MG63 (cell line): ENCODE results near the gene A2M. TPM values are rescaled to one million over a fixed set of nuclear protein-coding genes. Genes with fewer than 3 reads are reported as not detected.

ENCODE experiments used
- DNase-seq: peaks from one replicate; pipeline ENCODE4 v3.0.0-alpha.2; 2020
- H3K27me3 ChIP-seq: fragments of 250-450 bp; sonication (Bioruptor Pico); 2 replicates; pipeline ENCODE4 v1.5.1; 2020; ENCODE audit warnings: mild to moderate bottlenecking, moderate library complexity
- H3K36me3 ChIP-seq: fragments of 250-450 bp; sonication (Bioruptor Pico); 2 replicates; pipeline ENCODE4 v1.5.1; 2020; ENCODE audit warnings: mild to moderate bottlenecking, moderate library complexity
- H3K4me3 ChIP-seq: fragments of 250-450 bp; sonication (Bioruptor Pico); 2 replicates; pipeline ENCODE4 v1.5.1; 2020; ENCODE audit warnings: mild to moderate bottlenecking, moderate library complexity
- H3K9me3 ChIP-seq: fragments of 250-450 bp; sonication (Bioruptor Pico); 2 replicates; pipeline ENCODE4 v1.5.1; 2020; ENCODE audit warnings: mild to moderate bottlenecking, moderate library complexity
- total RNA-seq: library from RNA; depleted of rRNA; stranded (reverse); fragments of >200 nt; shearing (Covaris generic); gene quantifications from 2 replicates; pipeline ENCODE4 v1.2.3, GENCODE V29; 2014; ENCODE audit warnings: low replicate concordance; rRNA removed

A2M gene
- total RNA-seq, 1 experiment from 2014 or later = 0.07 TPM

DNA sequence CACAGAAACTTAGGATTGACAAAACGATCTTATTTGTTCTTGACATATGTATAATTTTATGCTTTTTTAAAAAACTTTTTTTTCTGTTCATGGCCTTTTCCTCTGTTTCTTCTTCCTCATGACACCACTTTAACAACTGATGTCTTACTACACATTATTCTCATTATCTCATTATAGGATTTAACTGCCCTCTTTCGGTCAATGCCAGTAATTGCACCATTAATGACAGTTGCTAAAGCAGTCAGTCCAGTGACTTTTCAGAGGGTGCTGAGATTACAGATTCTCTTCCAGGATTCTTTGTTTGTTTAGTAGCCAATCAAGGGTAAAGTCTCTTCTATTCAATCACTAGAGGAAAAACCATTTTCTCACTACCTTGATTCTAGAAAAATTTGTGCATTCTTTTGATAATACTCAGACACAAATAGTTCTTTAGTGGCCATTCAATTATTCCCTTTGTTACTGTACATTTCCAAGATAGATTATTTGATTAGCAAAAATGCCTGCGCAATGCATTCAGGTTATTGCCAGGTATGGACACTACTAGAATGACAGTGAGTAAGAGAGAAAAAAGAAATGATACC lies 76.2 kb downstream of the A2M start:
- no peak for DNase-seq
- Histone ChIP-seq H3K4me3 (no peak overlapping the region), H3K36me3 (no peaks in the 10 kb centered on the region), H3K9me3 (no peaks in the 10 kb centered on the region), H3K27me3 (0 out of 2 replicates have a peak, but pooled peaks cover 3% of the 10 kb centered on the region)

DNA sequence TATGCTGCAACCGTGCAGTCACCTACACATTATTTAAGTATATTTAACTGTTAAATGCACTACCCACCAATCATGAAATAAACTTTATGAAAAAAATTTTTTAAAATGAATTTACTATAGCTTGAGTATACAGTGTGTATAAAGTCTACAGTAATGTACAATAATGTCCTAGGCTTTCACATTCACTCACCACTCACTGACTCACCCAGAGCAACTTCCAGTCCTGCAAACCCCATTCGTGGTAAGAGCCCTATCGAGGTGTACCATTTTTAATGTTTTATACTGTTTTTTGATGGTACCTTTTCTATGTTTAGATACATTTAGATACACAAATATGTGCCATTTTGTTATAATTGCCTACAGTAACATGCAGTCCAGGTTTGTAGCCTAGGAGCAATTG lies 78.3 kb downstream of the A2M start:
- no peak for DNase-seq
- no peak overlapping the region for H3K4me3 ChIP-seq
- no peaks in the 10 kb centered on the region for H3K9me3 ChIP-seq
- H3K36me3 ChIP-seq = no peaks in the 10 kb centered on the region
- 0 out of 2 replicates have a peak, but pooled peaks cover 3% of the 10 kb centered on the region for H3K27me3 ChIP-seq

DNA sequence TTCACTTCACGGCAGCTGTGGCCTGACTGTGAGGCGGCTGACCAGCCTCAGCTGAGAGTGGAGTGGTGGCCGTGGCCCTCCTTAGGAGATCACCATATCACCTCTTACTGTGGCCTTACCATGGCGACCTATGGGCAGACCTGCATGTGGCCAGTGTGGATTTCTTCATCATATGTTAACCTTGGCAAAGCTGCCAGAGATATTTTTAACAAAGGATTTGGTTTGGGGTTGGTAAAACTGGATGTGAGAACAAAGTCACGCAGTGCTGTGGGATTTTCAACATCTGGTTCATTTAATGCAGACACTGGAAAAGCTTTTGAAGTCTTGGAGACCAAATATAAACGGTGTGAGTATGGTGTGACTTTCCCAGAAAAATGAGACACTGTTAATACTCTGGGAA lies 79.5 kb downstream of the A2M start:
- Histone ChIP-seq H3K9me3 (no peaks in the 10 kb centered on the region), H3K36me3 (no peaks in the 10 kb centered on the region), H3K27me3 (0 out of 2 replicates have a peak, but pooled peaks cover 3% of the 10 kb centered on the region), H3K4me3 (no peak overlapping the region)
- DNase-seq = no peak

DNA sequence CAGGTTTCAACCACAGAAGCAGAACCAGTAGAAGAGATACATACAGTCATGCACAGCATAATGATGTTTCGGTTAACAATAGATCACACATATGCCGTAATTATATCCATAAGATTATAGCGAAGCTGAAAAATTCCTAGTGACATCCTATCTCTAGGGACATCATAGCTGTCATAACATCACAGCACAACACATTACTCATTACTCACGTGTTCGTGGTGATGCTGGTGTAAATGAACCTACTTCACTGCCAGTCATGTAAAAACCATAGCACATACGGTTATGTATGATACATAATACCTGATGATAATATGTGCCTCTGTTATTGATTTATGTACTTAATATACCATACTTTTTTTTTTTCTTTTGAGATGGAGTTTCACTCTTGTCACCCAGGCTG lies 81.6 kb downstream of the A2M start:
- no peak for DNase-seq
- H3K4me3 ChIP-seq = no peak overlapping the region
- H3K9me3 ChIP-seq = no peaks in the 10 kb centered on the region
- H3K36me3 ChIP-seq = no peaks in the 10 kb centered on the region
- no peaks in the 10 kb centered on the region for H3K27me3 ChIP-seq

DNA sequence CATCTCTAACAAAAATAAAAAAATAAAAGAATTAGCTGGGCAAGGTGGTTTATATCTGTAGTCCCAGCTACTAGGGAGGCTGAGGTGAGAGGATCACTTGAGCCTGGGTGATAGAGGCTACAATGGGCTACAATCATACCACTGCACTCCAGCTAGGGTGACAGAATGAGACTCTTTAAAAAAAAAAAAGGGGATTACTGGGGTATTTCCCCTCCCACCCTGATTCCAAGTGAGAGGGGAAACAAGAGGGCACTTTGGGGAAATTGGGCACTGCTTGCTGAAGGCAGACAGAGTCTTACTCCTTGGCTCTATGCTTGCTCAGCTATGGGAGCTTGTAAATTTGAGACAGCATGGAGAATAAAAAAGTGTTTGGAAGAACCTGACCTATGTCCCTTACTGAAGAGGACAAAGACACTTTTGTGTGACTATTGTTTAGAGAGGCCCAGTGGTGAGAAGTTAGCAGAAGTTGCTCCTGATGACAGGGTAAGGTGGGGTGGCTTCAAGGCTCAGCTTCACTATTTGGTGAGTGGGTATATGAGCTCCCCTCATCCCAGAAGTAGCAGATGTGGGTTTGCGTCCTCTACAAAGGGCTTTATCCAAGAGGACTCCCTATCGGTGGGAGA lies 82.3 kb downstream of the A2M start:
- H3K36me3 ChIP-seq = no peaks in the 10 kb centered on the region
- no peaks in the 10 kb centered on the region for H3K9me3 ChIP-seq
- H3K4me3 ChIP-seq = no peak overlapping the region
- no peak for DNase-seq
- H3K27me3 ChIP-seq = no peaks in the 10 kb centered on the region

DNA sequence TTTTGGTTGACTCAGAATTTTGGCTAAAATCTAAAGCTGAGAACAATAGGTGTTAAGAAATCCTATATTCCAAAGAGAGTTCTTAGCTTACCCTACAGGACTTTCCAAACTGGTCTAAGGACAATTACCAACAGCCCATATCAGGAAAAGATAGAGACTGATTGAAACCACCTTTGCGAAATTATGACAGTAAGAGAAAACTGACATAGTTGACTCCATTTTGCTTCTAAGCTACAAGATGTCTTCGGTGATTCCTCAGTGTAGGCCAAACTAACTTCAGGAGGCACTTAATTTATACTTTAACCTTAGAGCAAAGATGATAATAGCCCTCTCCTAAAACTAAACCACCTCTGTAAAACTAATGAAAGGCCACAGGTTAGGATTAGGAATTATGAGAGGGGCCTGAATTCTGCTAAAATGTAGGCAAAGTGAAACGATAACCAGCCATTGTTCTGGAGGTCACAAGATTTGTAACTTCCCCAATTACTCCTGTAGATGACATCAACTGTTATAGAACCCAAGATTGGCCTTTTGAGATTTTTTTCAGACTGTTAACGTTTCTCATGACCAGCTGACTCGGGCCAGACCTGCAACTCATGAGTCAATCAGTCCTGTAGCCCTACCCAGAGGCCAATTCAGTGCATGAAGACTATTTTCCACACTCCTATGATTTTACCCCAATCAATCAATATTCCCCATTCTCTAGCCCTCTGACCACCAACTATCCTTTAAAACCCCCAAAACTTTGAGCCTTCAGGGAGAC lies 83.3 kb downstream of the A2M start:
- no peak for DNase-seq
- Histone ChIP-seq H3K36me3 (no peaks in the 10 kb centered on the region), H3K27me3 (no peaks in the 10 kb centered on the region), H3K4me3 (no peak overlapping the region), H3K9me3 (no peaks in the 10 kb centered on the region)

DNA sequence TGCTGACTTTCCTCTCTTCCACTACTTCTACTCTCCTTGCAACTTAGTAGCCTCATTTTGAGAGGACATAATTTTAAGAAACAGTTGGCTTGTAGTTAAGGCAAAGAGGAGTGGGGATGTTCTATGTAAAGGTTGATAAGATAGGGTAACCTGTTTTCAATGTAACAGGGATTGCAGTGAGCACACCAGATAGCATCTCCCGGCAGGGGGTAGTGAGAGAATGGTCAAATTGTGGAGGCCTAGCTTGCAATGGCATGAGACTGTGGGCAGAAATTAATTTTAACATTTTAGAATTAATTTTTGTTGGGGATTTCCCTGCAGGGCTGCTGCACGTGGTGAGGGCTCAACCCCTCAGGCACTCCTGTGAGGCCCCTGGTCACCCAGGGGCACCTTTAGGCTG lies 84.9 kb downstream of the A2M start:
- Histone ChIP-seq H3K27me3 (no peaks in the 10 kb centered on the region), H3K9me3 (no peaks in the 10 kb centered on the region), H3K36me3 (no peaks in the 10 kb centered on the region), H3K4me3 (no peak overlapping the region)
- no peak for DNase-seq

DNA sequence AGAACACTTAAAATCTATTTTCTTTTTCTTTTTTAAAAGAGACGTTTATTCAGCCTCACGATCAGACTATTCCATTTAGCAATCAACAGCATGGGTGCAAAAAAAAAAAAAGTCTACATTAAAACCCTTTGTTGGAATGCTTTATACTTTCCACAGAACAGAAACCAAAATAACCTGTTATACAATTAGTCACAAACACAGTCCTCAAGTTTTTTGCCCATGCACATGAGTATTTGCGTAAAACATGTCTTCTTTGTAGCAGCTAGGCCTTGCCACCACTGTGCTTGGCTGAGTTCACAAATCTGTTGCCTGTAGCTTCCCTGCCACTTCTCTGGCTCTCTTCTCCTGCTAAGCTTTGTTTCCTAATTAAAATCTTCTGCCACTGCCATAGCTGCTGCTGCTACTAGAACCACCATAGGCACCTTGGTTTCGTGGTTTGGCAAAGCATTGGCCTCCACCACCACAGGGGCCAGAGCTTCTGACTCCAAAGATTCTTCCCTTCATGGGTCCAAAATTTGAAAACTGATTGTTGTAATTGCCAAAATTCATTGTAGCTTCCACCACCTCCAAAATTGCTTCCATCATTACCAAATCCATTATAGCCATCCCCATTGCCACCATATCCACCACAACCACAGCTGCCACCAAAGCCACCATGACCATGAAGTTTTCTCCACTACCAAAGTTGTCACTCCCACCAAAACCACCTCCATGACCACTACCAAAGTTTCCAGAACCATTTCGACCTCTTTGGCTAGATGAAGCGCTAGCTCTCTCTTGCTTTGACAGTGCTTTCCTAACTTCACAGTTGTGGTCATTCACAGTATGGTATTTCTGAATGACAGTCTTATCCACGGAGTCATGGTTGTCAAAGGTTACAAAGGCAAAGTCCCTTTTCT lies 88.3 kb downstream of the A2M start:
- Histone ChIP-seq H3K27me3 (no peaks in the 10 kb centered on the region), H3K9me3 (no peaks in the 10 kb centered on the region), H3K4me3 (no peak overlapping the region), H3K36me3 (no peaks in the 10 kb centered on the region)
- DNase-seq = no peak

DNA sequence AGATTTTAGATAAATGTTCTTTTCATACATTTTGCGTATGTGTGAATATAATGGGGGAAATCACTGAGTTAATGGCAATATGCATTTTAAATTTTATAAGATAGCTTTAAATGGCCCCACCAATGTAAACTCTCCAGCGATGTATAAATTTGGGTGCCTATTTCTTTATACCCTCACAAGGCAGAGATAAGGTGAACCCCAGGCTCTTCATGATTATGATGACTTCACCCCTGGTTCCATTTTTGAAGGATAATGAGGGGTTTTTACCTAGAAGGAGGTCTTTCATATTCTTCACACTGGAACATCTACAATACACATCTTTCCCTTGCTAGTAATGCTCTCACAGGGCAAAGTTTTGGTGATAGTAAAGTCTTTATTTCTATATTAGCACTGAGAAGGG lies 91.2 kb downstream of the A2M start:
- DNase-seq = no peak
- Histone ChIP-seq H3K9me3 (no peaks in the 10 kb centered on the region), H3K36me3 (no peaks in the 10 kb centered on the region), H3K4me3 (no peak overlapping the region), H3K27me3 (no peaks in the 10 kb centered on the region)

DNA sequence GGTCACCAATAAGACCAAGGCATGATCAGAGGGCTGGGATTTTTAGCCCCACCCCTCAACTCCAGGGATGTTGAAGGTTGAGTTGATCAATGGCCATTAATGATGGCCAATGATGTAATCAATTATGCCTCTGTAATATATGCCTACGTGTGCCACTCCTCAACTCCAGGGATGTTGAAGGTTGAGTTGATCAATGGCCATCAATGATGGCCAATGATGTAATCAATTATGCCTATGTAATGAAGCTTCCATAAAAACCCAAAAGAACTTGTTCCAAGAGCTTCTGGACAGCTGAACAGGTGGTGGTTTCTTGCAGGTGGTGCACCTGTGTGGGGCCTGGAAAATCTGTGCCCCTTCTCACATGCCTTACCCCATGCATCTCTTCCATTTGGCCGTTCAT lies 93.1 kb downstream of the A2M start:
- no peak overlapping the region for H3K4me3 ChIP-seq
- H3K36me3 ChIP-seq = no peaks in the 10 kb centered on the region
- H3K9me3 ChIP-seq = peaks cover under 1% of the 10 kb centered on the region; the same call in 1 of the 2 replicates
- no peak for DNase-seq
- no peaks in the 10 kb centered on the region for H3K27me3 ChIP-seq

Other genes with a start within 250 kb of the A2M start
- gene PHC1, start 201.4 kb downstream of the A2M start, total RNA-seq = 5.9 and 13.0 TPM in 2 replicates
- gene M6PR, start 166.3 kb downstream of the A2M start, total RNA-seq = 153 and 164 TPM in 2 replicates
- gene KLRG1, start 126.4 kb downstream of the A2M start, total RNA-seq = 2.1 TPM in 1 of 2 replicates, not detected in the other
- gene PZP, start 92.5 kb upstream of the A2M start, total RNA-seq = not detected in 2 replicates